ENCODE data around the gene LPIN3. TPM values are rescaled to one million over a fixed set of nuclear protein-coding genes. Genes with fewer than 3 reads are reported as not detected.

Gene LPIN3
- total RNA-seq, 1 experiment from 2014 or later: 18.5 TPM

DNA sequence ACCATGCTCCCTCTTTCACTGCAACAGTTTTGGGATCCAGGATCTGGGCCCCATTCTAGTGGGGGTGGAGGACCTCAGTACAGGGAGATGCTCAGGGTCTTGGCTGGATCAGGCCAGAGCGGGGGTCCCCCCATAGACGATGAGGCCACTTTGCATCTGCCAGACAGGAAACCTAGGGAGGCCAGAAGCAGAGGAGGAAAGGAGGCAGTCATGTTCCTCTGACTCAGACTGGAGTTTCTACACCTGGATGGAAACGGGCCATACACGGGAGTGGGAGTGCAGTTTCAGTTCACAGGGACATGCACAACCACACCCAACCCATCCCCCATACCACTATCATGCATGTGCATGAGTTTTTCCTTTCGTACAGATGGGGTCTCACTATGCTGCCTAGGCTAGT is 29.6 kb downstream of the LPIN3 start:
- no peak for TF ChIP-seq ZNF274 (IDR thresholded peaks at IDR 0.05; ENCODE audit: low read depth, low read length)
- TF ChIP-seq SIN3A (IDR thresholded peaks at IDR 0.05; ENCODE audit: low read depth): no peak
- no peak for TF ChIP-seq TCF7L2 (IDR thresholded peaks at IDR 0.05; ENCODE audit: borderline replicate concordance, extremely low read depth, insufficient read depth, insufficient read length)
- TF ChIP-seq SP1 (IDR thresholded peaks at IDR 0.05; ENCODE audit: low read depth): no peak
- no peak for TF ChIP-seq YY1 (IDR thresholded peaks at IDR 0.05; ENCODE audit: extremely low read depth, insufficient replicate concordance, low read depth, low read length)
- TF ChIP-seq RAD21 (IDR thresholded peaks at IDR 0.05; ENCODE audit: low read depth): no peak
- no peak for TF ChIP-seq JUND (IDR thresholded peaks at IDR 0.05)
- Histone ChIP-seq H2AFZ (ENCODE audit: low read depth, low read length, poor library complexity, severe bottlenecking) (no peak overlapping the region), H3K79me2 (ENCODE audit: insufficient read depth, low read length) (no peaks in the 10 kb centered on the region), H3K4me1 (ENCODE audit: control insufficient read depth in 1 of 2, insufficient read depth in 2 of 2, low read length in 2 of 2) (no peaks in the 10 kb centered on the region), H3K9me2 (ENCODE audit: insufficient read depth) (no peaks in the 10 kb centered on the region), H3K9me3 (ENCODE audit: control insufficient read depth in 1 of 2, insufficient read depth in 1 of 2, low read depth in 1 of 2, low read length in 2 of 2) (no peaks in the 10 kb centered on the region), H3K4me3 (replicated peaks in 1 of 2; ENCODE audit: low read depth in 1 of 2, low read length in 2 of 2) (no peak overlapping the region), H3K4me2 (ENCODE audit: low read length) (no peak overlapping the region), H3K27me3 (ENCODE audit: insufficient read depth, low read length) (no peaks in the 10 kb centered on the region), H3K9ac (ENCODE audit: low read length) (no peak overlapping the region), H3K36me3 (ENCODE audit: control insufficient read depth in 1 of 2, insufficient read depth in 2 of 2, low read length in 2 of 2) (no peaks in the 10 kb centered on the region), H4K20me1 (ENCODE audit: insufficient read depth) (no peaks in the 10 kb centered on the region), H3K27ac (ENCODE audit: low read depth, low read length) (no peak overlapping the region)
- BruUV-seq (replicated peaks): no TSS peak
- POLR2A ChIA-PET: no interaction called here
- CTCF ChIA-PET: no interaction called here
- intact Hi-C loops (cut with micrococcal nuclease): no loop called here
- RAD21 ChIA-PET (ENCODE audit: low non-redundant PET in 1 of 2, low total read pairs in 2 of 2, uncharacterized antibody in 2 of 2, unreplicated experiment in 2 of 2): no interaction called here
- ATAC-seq: no peak
- no peak for DNase-seq (ENCODE audit: low read depth, low spot score)

DNA sequence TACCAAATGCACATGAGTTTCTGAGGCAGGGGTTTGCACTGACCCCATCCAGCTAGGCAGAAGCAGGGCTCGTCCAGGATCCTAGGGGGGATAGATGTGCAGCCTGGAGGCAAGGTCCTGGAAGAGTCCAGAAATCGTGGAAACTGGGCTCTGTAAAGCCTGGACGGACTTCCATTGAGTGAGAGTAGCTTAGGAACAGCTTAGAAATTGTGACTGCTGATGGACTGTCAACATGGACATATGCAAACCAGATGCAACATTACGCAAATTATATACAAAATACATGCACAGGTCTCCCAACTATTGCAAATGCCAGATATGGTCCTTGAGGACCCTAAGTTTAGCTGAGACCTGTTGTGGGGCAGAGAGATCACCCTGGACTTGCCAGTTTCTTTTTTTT is 30.8 kb downstream of the LPIN3 start:
- POLR2A ChIA-PET: no interaction called here
- no peak overlapping the region for H3K9ac ChIP-seq (ENCODE audit: low read length)
- no TSS peak for BruUV-seq (replicated peaks)
- H3K36me3 ChIP-seq (ENCODE audit: control insufficient read depth in 1 of 2, insufficient read depth in 2 of 2, low read length in 2 of 2): no peaks in the 10 kb centered on the region
- no peak for ATAC-seq
- H2AFZ ChIP-seq (ENCODE audit: low read depth, low read length, poor library complexity, severe bottlenecking): no peak overlapping the region
- no peak overlapping the region for H3K4me3 ChIP-seq (replicated peaks in 1 of 2; ENCODE audit: low read depth in 1 of 2, low read length in 2 of 2)
- RAD21 ChIA-PET (ENCODE audit: low non-redundant PET in 1 of 2, low total read pairs in 2 of 2, uncharacterized antibody in 2 of 2, unreplicated experiment in 2 of 2): no interaction called here
- no peak overlapping the region for H3K27ac ChIP-seq (ENCODE audit: low read depth, low read length)
- H4K20me1 ChIP-seq (ENCODE audit: insufficient read depth): no peaks in the 10 kb centered on the region
- CTCF ChIA-PET: no interaction called here
- no peak for DNase-seq (ENCODE audit: low read depth, low spot score)
- TF ChIP-seq YY1 (IDR thresholded peaks at IDR 0.05; ENCODE audit: extremely low read depth, insufficient replicate concordance, low read depth, low read length): no peak
- no peak for TF ChIP-seq ZFX (IDR thresholded peaks at IDR 0.05)
- no peak for TF ChIP-seq EGR1 (IDR thresholded peaks at IDR 0.05; ENCODE audit: low read depth)
- TF ChIP-seq, protein P1, sequence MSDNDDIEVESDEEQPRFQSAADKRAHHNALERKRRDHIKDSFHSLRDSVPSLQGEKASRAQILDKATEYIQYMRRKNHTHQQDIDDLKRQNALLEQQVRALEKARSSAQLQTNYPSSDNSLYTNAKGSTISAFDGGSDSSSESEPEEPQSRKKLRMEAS (IDR thresholded peaks at IDR 0.05): no peak
- TF ChIP-seq EZH2phosphoT487 (IDR thresholded peaks at IDR 0.05; ENCODE audit: borderline replicate concordance): no peak
- no peak for TF ChIP-seq CBX3 (IDR thresholded peaks at IDR 0.05; ENCODE audit: low read depth)
- TF ChIP-seq ELF1 (IDR thresholded peaks at IDR 0.05; ENCODE audit: borderline replicate concordance, low read depth): no peak
- no peak overlapping the region for H3K4me2 ChIP-seq (ENCODE audit: low read length)
- intact Hi-C loops (cut with micrococcal nuclease): no loop called here
- H3K9me3 ChIP-seq (ENCODE audit: control insufficient read depth in 1 of 2, insufficient read depth in 1 of 2, low read depth in 1 of 2, low read length in 2 of 2): no peaks in the 10 kb centered on the region
- H3K79me2 ChIP-seq (ENCODE audit: insufficient read depth, low read length): no peaks in the 10 kb centered on the region
- no peaks in the 10 kb centered on the region for H3K9me2 ChIP-seq (ENCODE audit: insufficient read depth)
- no peaks in the 10 kb centered on the region for H3K27me3 ChIP-seq (ENCODE audit: insufficient read depth, low read length)
- no peaks in the 10 kb centered on the region for H3K4me1 ChIP-seq (ENCODE audit: control insufficient read depth in 1 of 2, insufficient read depth in 2 of 2, low read length in 2 of 2)
